Transverse colon (tissue), 4 donors: ENCODE measurements around the gene MYBPC2. TPM values are rescaled to one million over a fixed set of nuclear protein-coding genes. Genes with fewer than 3 reads are reported as not detected.

Experiments
- DNase-seq: peaks from one replicate; pipeline ENCODE4 v3.0.0-alpha.2; 2019
- H3K27ac ChIP-seq, 4 donors: fragments of 200-600 bp; sonication (generic); 2 replicates each; pipeline ENCODE4 v1.5.1; 2016 to 2018; ENCODE audit warnings: inconsistent platforms in 4 of 4
- H3K27me3 ChIP-seq: fragments of 200-600 bp; sonication (generic); 2 replicates; pipeline ENCODE4 v1.5.1; 2017; ENCODE audit warnings: inconsistent platforms
- H3K36me3 ChIP-seq, 4 donors: fragments of 200-600 bp; sonication (generic); 2 replicates each; pipeline ENCODE4 v1.5.1; 2017 to 2019; ENCODE audit warnings: inconsistent platforms in 4 of 4
- H3K4me1 ChIP-seq, 4 donors: fragments of 200-600 bp; sonication (generic); 2 replicates each; pipeline ENCODE4 v1.5.1; 2017 to 2020; ENCODE audit warnings: inconsistent platforms in 4 of 4
- H3K4me3 ChIP-seq, 4 donors: fragments of 200-600 bp; sonication (generic); 1 replicate in 1 of 4; 2 replicates in 3 of 4; pipeline versions ENCODE4 v1.5.1 to v1.6.1; 2017 to 2019; ENCODE audit warnings: inconsistent platforms in 4 of 4
- H3K9me3 ChIP-seq, 2 donors: fragments of 200-600 bp; sonication (generic); 2 replicates each; pipeline ENCODE4 v1.5.1; 2017 to 2019; ENCODE audit warnings: inconsistent platforms in 2 of 2
- EP300 ChIP-seq: sonication (generic); formaldehyde crosslinking; IDR thresholded peaks from one replicate; pipeline ENCODE4 v1.6.1; 2017; ENCODE audit warnings: antibody characterized with exemption, low read depth
- POLR2A ChIP-seq: fragments of 450-650 bp; IDR thresholded peaks from one replicate; pipeline ENCODE4 v1.6.1; 2016; ENCODE audit warnings: antibody characterized with exemption, mild to moderate bottlenecking, moderate library complexity
- POLR2AphosphoS5 ChIP-seq, 3 donors: sonication (generic); formaldehyde crosslinking; IDR thresholded peaks; one replicate each; pipeline ENCODE4 v1.6.1; 2016; ENCODE audit warnings: antibody characterized with exemption in 3 of 3
- WGBS, 2 donors: methylation state at CpG; one replicate each; pipeline ENCODE4 v1.1.5; 2018; ENCODE audit warnings: low coverage in 1 of 2; 5-methylcytosine and 5-hydroxymethylcytosine counted together
- in situ Hi-C, 4 donors: fragments of 200-750 bp; cut with MboI; loops; one replicate each; pipeline versions ENCODE4 v1.15.0 to v1.15.1; 2017; ENCODE audit warnings: low sequenced_read_pairs in 3 of 4, low pct_ligation_motif_present in 1 of 4, low pct_unique_long_range_greater_than_20kb in 1 of 4
- intact Hi-C: fragments of 100-400 bp; cut with DNase I; formaldehyde crosslinking; loops from one replicate; pipeline ENCODE4 v1.15.1; 2023; ENCODE audit warnings: low total_unique reads
- total RNA-seq, 4 donors: library from RNA; depleted of rRNA; stranded (reverse); fragments of >200 nt; gene quantifications; one replicate each; pipeline ENCODE4 v1.1.0, GENCODE V29; 2016
- TF ChIP-seq, protein P1 (sequence below), 5 experiments: fragments of 200-600 bp in 3 of 5; fragments of 450-650 bp in 2 of 5; sonication (generic) in 3 of 5; IDR thresholded peaks; 1 replicate in 2 of 5; 2 replicates in 3 of 5; pipeline ENCODE4 v1.5.1; 2016 to 2017; ENCODE audit warnings: antibody characterized with exemption in 5 of 5, inconsistent platforms in 3 of 5, mild to moderate bottlenecking in 2 of 5, moderate library complexity in 1 of 5

MYBPC2 gene
- total RNA-seq, 4 donors from 2014 or later: 0.16 to 0.41 TPM; not detected in 2

DNA sequence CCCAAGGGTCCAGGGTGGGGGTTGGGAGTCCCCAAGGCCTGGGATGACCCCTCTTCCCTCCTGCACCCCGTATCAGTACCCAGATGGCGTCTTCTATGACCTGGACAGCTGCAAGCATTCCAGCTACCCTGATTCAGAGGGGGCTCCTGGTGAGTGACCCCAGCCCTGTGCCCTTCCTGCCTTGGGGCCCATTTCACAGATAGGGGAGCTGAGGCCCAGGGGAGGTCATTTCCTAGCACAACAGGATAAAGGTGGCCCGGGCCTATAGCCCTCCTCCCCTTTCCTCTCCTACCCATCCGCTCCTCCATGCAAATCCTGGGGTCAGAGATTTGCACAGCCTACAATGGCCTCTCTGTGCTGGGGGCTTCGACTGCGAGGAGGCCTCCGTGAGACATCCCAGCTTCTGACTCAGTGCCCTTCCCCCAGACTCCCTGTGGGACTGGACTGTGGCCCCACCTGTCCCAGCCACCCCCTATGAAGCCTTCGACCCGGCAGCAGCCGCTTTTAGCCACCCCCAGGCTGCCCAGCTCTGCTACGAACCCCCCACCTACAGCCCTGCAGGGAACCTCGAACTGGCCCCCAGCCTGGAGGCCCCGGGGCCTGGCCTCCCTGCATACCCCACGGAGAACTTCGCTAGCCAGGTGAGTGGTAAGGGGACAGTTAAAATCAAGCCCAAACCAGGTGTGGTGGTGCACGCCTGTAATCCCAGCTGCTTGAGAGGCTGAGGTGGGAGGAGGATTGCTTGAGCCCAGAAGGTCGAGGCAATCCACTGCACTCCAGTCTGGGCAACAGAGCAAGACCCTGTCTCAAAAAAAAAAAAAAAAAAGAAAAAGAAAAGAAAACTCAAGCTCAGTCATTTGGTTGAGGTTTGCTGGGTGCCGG, 10.1 kb upstream of the MYBPC2 start:
- no peak overlapping the region for H3K4me3 ChIP-seq
- H3K4me1 ChIP-seq: peaks cover 0 to 11% (median 9%) of the 10 kb centered on the region in 4 donors
- DNase-seq: no peak
- 87 to 100% methylated on average over 2 to 18 of the region's 18 CpGs for WGBS, 2 donors
- no peaks in the 10 kb centered on the region for H3K36me3 ChIP-seq
- intact Hi-C loops: loop anchor here (1.0 kb wide), 1 partner anchor 19 kb away; no protein-coding TSS in a partner anchor
- H3K27me3 ChIP-seq: peaks cover 52% of the 10 kb centered on the region
- in situ Hi-C loops: loop anchor here in 1 of 4 donors (10.0 kb wide), 1 partner anchor 58 kb away; the partner anchor contains the start of gene NAPSA
- H3K9me3 ChIP-seq: no peaks in the 10 kb centered on the region
- no peak overlapping the region for H3K27ac ChIP-seq
- TF ChIP-seq EP300 (no peak), POLR2AphosphoS5 (IDR thresholded peaks at IDR 0.05) (no peak), POLR2A (no peak)
- TF ChIP-seq, protein P1, sequence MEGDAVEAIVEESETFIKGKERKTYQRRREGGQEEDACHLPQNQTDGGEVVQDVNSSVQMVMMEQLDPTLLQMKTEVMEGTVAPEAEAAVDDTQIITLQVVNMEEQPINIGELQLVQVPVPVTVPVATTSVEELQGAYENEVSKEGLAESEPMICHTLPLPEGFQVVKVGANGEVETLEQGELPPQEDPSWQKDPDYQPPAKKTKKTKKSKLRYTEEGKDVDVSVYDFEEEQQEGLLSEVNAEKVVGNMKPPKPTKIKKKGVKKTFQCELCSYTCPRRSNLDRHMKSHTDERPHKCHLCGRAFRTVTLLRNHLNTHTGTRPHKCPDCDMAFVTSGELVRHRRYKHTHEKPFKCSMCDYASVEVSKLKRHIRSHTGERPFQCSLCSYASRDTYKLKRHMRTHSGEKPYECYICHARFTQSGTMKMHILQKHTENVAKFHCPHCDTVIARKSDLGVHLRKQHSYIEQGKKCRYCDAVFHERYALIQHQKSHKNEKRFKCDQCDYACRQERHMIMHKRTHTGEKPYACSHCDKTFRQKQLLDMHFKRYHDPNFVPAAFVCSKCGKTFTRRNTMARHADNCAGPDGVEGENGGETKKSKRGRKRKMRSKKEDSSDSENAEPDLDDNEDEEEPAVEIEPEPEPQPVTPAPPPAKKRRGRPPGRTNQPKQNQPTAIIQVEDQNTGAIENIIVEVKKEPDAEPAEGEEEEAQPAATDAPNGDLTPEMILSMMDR (IDR thresholded peaks at IDR 0.05): no peak

DNA sequence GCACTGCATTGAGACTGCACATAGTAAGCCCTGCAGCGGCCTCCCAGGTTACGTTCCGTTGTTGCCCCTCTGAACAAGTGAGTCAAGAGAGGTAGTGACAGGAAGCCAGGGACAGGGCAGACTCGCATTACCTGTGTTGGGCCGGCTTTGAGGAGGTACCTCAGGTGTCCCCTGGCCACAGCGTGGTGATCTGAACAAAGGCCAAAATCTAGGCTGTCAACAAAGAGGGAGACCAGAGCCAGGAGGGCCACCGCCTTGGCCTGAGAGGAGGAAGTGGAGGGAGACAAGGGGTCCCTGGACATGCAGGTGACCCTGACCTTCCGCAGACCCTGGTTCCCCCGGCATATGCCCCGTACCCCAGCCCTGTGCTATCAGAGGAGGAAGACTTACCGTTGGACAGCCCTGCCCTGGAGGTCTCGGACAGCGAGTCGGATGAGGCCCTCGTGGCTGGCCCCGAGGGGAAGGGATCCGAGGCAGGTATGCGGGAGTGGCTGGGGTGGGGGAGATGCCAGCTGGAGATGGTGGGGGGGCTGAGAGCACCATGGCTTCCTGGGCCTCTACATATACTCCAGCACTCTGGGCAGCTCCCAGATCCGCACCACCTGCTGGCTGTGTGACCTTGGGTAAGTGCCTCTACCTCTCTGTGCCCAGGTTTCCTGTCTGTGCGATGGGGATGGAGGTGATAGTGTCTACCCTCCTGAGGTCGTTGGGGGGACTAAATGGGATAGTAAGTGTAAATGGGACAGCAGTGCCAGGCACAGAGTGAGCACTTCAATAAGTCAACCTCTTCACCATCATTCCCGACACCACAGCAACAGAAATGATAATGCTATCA, 9.2 kb upstream of the MYBPC2 start:
- Histone ChIP-seq H3K27me3 (peaks cover 47% of the 10 kb centered on the region), H3K36me3 (no peaks in the 10 kb centered on the region)

DNA sequence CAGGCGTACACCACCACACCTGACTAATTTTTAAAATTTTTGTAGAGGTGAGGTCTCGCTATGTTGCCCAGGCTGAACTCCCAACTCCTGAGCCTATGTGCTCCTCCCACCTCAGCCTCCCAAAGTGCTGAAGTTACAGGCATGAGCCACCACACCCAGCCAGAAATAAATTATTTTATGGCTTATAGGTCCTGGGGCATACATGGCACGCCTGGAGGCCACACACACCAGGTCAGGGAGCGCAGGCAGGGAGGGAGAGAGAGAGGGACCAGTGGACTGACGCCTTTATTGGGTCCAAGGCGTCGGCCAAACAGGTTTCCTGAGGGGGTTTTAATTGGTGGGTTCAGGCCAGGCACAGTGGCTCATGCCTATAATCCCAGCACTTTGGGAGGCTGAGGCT, 7.1 kb upstream of the MYBPC2 start:
- no peaks in the 10 kb centered on the region for H3K9me3 ChIP-seq
- DNase-seq: no peak
- H3K36me3 ChIP-seq: no peaks in the 10 kb centered on the region
- 63 to 83% methylated on average over 2 to 7 of the region's 7 CpGs for WGBS, 2 donors
- TF ChIP-seq POLR2A (no peak), EP300 (no peak), POLR2AphosphoS5 (IDR thresholded peaks at IDR 0.05) (no peak)
- TF ChIP-seq, protein P1 (IDR thresholded peaks at IDR 0.05): no peak
- intact Hi-C loops (no loop called here), in situ Hi-C loops (loop anchor here in 1 of 4 donors (10.0 kb wide), 1 partner anchor 61 kb away; the partner anchor contains the start of gene NAPSA)
- H3K4me1 ChIP-seq: peaks cover 0 to 11% (median 2%) of the 10 kb centered on the region in 4 donors
- no peak overlapping the region for H3K4me3 ChIP-seq
- no peak overlapping the region for H3K27ac ChIP-seq
- peaks cover 47% of the 10 kb centered on the region for H3K27me3 ChIP-seq

More for the DNA sequence above, 9.2 kb upstream of the MYBPC2 start:
- Histone ChIP-seq H3K4me3 (no peak overlapping the region), H3K9me3 (no peaks in the 10 kb centered on the region), H3K27ac (no peak overlapping the region), H3K4me1 (peaks cover 0 to 11% (median 6%) of the 10 kb centered on the region in 4 donors)
- DNase-seq: no peak
- intact Hi-C loops: no loop called here
- in situ Hi-C loops: loop anchor here in 1 of 4 donors (10.0 kb wide), 1 partner anchor 59 kb away; the partner anchor contains the start of gene NAPSA
- 78 to 84% methylated on average over 5 to 22 of the region's 22 CpGs for WGBS, 2 donors
- TF ChIP-seq POLR2AphosphoS5 (IDR thresholded peaks at IDR 0.05) (no peak), POLR2A (no peak), EP300 (no peak)
- TF ChIP-seq, protein P1 (IDR thresholded peaks at IDR 0.05): no peak
